Subcutaneous abdominal adipose tissue (tissue), 5 donors: ENCODE results near the gene POU5F1.
"Not testable (repeated sequence)": the region's sequence is repeated elsewhere in the genome, so short reads cannot be mapped to it uniquely, and the experiment has no call there.

Source experiments
- H3K27ac ChIP-seq: one replicate; pipeline ENCODE4 v1.7.0; 2013; ENCODE audit warnings: low read depth, mild to moderate bottlenecking, inconsistent platforms, low read length, moderate library complexity
- H3K27me3 ChIP-seq, 5 donors: one replicate each; pipeline ENCODE4 v1.7.0; 2013; ENCODE audit warnings: low read length in 5 of 5, inconsistent platforms in 1 of 5; ENCODE audit not compliant: control insufficient read depth in 5 of 5, insufficient read depth in 4 of 5
- H3K36me3 ChIP-seq, 5 donors: one replicate each; pipeline ENCODE4 v1.7.0; 2013; ENCODE audit warnings: low read length in 5 of 5; ENCODE audit not compliant: control insufficient read depth in 5 of 5, insufficient read depth in 5 of 5
- H3K4me1 ChIP-seq, 5 donors: one replicate each; pipeline ENCODE4 v1.7.0; 2013; ENCODE audit warnings: low read length in 5 of 5, mild to moderate bottlenecking in 3 of 5, moderate library complexity in 1 of 5; ENCODE audit not compliant: control insufficient read depth in 5 of 5, insufficient read depth in 5 of 5
- H3K4me3 ChIP-seq, 5 donors: one replicate each; pipeline ENCODE4 v1.7.0; 2013; ENCODE audit warnings: low read length in 5 of 5, low read depth in 1 of 5
- H3K9ac ChIP-seq, 5 donors: one replicate each; pipeline ENCODE4 v1.7.0; 2013; ENCODE audit warnings: low read length in 5 of 5, mild to moderate bottlenecking in 4 of 5, moderate library complexity in 3 of 5
- H3K9me3 ChIP-seq, 5 donors: one replicate each; pipeline ENCODE4 v1.7.0; 2013; ENCODE audit warnings: low read length in 5 of 5; ENCODE audit not compliant: control insufficient read depth in 5 of 5
- donor health status: healthy.
- donor health status: healthy.
- donor health status: healthy.
- donor health status: healthy.
- donor health status: healthy.

POU5F1 gene

DNA sequence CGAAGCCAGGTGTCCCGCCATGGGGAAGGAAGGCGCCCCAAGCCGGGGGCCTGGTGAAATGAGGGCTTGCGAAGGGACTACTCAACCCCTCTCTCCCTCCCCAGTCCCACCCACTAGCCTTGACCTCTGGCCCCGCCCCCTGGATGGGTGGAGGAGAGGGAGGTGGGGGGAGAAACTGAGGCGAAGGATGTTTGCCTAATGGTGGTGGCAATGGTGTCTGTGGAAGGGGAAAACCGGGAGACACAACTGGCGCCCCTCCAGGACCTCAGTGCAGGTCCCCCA, at the start of gene POU5F1:
POU5F1 (minus strand) TSS at position 83 of the 282 bp plus-strand sequence; CDS start at position 21, 62 bp downstream.
- no peak within 1 kb of the TSS for H3K9ac ChIP-seq
- H3K36me3 ChIP-seq = peaks cover 0 to 3% (median 0%) of the 10 kb centered on the region in 5 donors
- H3K4me1 ChIP-seq = no peaks in the 10 kb centered on the region
- peaks cover 0 to 3% (median 0%) of the 10 kb centered on the region in 5 donors for H3K27me3 ChIP-seq
- H3K9me3 ChIP-seq = no peaks in the 10 kb centered on the region
- H3K27ac ChIP-seq = no peak within 1 kb of the TSS
- H3K4me3 ChIP-seq = no peak within 1 kb of the TSS

DNA sequence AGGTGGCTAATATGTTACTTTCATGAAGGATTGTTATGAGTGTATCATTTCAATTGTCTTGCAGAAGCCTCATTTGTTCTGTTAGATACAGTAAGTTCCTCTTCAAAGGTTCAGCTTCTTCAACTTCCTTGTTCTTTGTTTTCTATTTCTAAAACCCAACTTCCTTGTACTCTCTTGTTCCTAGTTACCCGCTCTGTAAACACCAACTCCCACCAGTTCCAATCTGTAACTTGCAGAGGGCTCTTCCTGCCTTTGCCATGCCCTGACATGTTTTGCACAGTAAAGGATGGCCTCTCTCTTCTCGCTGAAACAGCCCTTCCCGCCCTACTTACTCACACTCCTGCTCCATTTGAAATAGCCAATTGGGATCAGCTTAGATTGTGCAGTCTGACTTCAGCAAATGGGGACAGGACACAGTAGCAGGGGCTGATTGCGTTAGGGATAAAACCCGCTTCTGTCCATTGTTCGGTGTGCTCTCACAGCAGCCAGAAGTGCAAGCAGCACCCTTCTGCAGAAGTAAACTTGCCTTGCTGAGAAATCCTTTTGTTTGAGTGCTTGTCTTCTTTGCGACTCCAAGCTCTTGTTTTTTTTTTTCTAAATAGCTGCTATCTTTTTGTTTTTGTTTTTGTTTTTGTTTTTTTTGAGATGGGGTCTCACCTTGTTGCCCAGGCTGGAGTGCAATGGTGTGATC, 45.9 kb upstream of the POU5F1 start:
- no peaks in the 10 kb centered on the region for H3K36me3 ChIP-seq
- no peaks in the 10 kb centered on the region for H3K4me1 ChIP-seq
- H3K9me3 ChIP-seq = peaks cover 0 to 8% (median 4%) of the 10 kb centered on the region in 5 donors
- H3K27me3 ChIP-seq = no peaks in the 10 kb centered on the region
- no peak overlapping the region for H3K27ac ChIP-seq
- H3K4me3 ChIP-seq = no peak overlapping the region
- H3K9ac ChIP-seq = no peak overlapping the region

DNA sequence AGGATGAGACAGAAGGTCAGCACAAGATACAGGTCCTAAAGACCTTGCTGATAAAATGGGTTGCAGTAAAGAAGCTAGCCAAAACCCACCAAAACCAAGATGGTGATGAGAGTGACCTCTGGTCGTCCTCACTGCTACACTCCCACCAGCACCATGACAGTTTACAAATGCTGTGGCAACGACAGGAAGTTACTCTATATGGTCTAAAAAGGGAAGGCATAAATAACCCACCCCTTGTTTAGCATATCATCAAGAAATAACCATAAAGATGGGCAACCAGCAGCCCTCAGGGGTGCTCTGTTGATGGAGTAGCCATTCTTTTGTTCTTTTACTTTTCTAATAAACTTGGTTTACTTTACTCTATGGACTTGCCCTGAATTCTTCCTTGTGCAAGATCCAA, 44.7 kb upstream of the POU5F1 start:
- H3K27ac ChIP-seq, H3K36me3 ChIP-seq, H3K4me3 ChIP-seq, H3K27me3 ChIP-seq, H3K4me1 ChIP-seq, H3K9ac ChIP-seq, H3K9me3 ChIP-seq: not testable (repeated sequence)

DNA sequence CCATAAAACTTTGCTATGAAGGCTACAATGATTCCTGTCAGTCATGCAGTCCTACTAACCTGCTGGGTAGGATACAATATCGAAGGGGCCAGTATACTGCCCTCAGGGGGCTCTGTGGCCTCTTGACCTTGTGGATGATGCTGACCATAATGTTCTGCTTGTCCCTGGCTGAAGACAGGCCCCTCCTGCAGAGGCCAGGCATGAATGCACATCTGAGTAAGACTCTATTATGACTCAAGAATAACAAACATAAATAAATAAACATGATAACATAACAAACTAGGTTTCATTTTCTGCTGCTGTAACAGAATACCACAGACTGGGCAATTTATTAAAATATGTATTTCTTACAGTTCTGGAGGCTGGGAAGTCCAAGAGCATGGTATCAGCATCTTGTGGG, 44.0 kb upstream of the POU5F1 start:
- Histone ChIP-seq H3K27me3 (no peaks in the 10 kb centered on the region), H3K27ac (no peak overlapping the region), H3K4me1 (peaks cover 0 to 3% (median 0%) of the 10 kb centered on the region in 5 donors), H3K9ac (no peak overlapping the region), H3K36me3 (no peaks in the 10 kb centered on the region), H3K4me3 (no peak overlapping the region), H3K9me3 (peaks cover 0 to 8% (median 4%) of the 10 kb centered on the region in 5 donors)

DNA sequence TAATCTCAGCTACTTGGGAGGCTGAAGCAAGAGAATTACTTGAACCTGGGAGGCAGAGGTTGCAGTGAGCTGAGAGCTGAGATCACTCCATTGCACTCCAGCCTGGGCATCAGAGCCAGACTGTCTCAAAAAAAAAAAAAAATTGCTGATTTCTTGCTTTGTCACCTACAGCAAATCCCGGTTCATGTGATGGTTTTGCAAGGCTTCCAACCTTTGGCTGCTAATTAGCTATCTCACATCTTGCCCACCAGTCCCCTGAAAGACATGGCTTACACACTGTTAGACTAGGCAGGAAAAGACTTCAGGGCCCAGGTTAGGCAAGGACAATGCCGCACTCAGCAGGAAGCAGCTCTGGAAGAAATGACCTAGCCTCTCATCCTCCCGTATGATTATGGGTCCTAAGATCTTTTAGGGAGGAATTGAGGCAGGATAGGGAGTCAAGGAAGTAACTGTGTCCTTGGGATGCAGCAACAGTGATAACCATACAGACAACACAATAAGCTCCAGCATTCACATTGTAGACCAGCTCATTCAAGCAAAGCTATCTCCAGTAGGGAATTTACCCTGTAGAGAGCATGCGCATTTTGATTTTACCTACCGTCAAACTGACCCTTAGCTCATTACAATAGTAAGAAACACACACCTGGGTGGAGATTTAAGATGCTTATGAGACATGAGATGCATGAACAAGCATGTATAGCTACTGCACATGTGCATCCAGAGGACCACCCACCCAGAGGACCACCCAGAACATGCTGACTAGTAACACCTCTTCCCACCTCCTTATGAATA, 40.5 kb upstream of the POU5F1 start:
- H3K27me3 ChIP-seq = no peaks in the 10 kb centered on the region
- no peaks in the 10 kb centered on the region for H3K9me3 ChIP-seq

DNA sequence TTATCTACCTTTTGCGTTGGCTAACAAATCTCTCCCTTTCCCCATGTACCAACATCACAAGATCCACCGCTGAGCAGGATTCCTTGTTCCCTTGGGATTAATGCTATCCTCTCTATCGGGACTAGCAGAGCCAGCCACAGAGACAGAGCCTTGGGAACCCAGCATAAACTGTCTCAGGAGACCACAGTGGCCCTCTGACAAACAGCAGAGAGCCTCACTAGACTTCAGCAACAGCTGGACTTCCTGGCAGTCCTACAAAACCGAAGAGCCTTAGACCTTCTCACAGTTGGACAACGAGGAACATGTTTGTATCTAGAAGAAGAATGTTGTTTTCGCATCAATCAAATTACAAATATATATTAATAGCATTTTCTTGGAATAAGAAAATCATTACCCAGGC, 39.6 kb upstream of the POU5F1 start:
- Histone ChIP-seq H3K9me3 (no peaks in the 10 kb centered on the region), H3K27me3 (no peaks in the 10 kb centered on the region), H3K27ac (peak overlapping the region; percentile 13), H3K9ac (no peak overlapping the region), H3K4me1 (peaks cover 0 to 18% (median 8%) of the 10 kb centered on the region in 5 donors), H3K4me3 (no peak overlapping the region), H3K36me3 (no peaks in the 10 kb centered on the region)

More for the DNA sequence above, 40.5 kb upstream of the POU5F1 start:
- Histone ChIP-seq H3K4me1 (peaks cover 0 to 18% (median 8%) of the 10 kb centered on the region in 5 donors), H3K4me3 (no peak overlapping the region), H3K36me3 (no peaks in the 10 kb centered on the region), H3K9ac (no peak overlapping the region), H3K27ac (no peak overlapping the region)

DNA sequence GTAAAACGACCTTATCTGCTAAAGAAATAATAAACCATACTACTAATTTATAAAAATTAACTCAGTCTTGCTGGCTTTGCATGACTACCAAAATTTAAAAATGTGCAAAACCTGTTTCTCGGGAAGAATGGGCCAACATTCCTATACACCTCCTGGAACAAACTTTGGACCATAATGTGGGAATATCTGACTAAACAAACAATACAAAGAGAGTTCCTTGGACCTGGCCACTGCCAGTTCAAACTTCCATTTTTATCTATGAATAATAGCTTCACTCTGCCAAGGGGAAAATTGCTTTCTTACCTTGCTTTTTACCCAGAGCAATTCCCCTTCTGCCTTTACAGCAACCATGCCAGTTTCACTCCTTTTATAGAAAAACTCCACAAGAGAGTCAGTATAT, 38.7 kb upstream of the POU5F1 start:
- Histone ChIP-seq H3K4me1 (peaks cover 0 to 26% (median 13%) of the 10 kb centered on the region in 5 donors), H3K27ac (no peak overlapping the region), H3K9ac (no peak overlapping the region), H3K4me3 (no peak overlapping the region), H3K9me3 (no peaks in the 10 kb centered on the region), H3K36me3 (no peaks in the 10 kb centered on the region), H3K27me3 (no peaks in the 10 kb centered on the region)

DNA sequence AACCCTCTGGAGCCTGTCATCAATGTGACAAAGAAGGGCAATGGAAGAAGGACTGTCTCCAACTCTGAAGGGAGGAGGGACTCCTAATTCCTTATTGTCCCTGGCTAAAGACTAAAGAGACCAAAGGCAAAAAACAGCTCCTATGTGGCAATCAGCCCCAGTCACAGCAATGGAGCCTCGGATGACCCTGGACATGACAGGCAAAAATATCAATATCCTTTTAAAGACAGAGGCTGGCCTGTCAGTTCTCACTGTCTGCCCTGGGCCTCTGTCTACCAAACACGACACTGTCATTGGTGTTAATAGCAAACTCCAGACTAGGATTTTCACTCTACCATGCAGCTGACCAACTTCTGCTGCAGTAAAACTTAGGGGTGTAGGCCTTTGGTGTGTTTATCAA, 38.0 kb upstream of the POU5F1 start:
- H3K9me3 ChIP-seq = no peaks in the 10 kb centered on the region
- peak overlapping the region; percentile 50 for H3K27ac ChIP-seq
- peaks cover 0 to 31% (median 19%) of the 10 kb centered on the region in 5 donors for H3K4me1 ChIP-seq
- no peaks in the 10 kb centered on the region for H3K27me3 ChIP-seq
- no peaks in the 10 kb centered on the region for H3K36me3 ChIP-seq
- H3K9ac ChIP-seq = no peak overlapping the region
- H3K4me3 ChIP-seq = no peak overlapping the region

DNA sequence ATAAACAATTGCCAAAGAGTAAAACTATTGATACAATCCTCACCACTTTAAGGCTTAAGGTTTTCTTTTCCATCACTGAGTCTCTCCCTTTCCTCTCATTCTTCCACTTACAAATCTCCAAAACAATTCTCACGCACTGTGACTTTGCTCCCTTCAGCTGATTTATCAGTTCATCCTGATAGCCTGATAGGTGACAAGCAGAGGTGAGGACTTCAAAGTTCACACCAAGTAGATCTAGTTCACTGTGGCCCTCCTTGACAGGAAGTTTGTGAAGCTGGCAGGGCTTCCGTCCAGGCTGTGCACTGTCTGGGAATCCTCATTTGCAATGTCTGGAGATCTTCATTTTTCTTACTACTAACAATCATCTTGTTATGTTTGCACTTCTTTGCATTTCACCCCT, 35.2 kb upstream of the POU5F1 start:
- no peak overlapping the region for H3K27ac ChIP-seq
- peaks cover 0 to 35% (median 29%) of the 10 kb centered on the region in 5 donors for H3K4me1 ChIP-seq
- no peak overlapping the region for H3K9ac ChIP-seq
- no peak overlapping the region for H3K4me3 ChIP-seq
- H3K36me3 ChIP-seq = peaks cover 0 to 3% (median 2%) of the 10 kb centered on the region in 5 donors
- peaks cover 0 to 5% (median 2%) of the 10 kb centered on the region in 5 donors for H3K9me3 ChIP-seq
- H3K27me3 ChIP-seq = no peaks in the 10 kb centered on the region

DNA sequence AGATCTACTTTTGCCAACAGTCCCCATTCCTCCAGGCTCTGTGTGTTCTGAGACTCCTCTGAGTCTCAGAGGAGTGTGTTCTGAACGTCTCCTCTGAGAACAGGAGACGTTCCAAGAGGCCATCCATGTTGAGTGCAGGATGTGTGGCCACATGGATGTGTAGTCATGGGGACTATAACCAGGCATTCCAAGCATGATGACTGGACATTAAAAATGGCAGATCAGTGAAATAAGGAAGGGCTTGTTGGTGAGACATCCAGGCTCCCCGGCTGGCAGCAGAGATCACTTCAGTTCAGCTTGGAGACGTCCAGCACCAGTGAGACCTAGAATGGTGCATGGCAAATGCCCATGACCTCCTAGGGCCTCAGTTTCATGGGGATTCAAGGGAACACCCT, 34.3 kb upstream of the POU5F1 start:
- H3K9me3 ChIP-seq = peaks cover 0 to 11% (median 2%) of the 10 kb centered on the region in 5 donors
- H3K27ac ChIP-seq = peak overlapping the region; percentile 89
- peak overlapping the region in 1 of 5 donors; percentile 66 for H3K4me3 ChIP-seq
- no peaks in the 10 kb centered on the region for H3K27me3 ChIP-seq
- peaks cover 0 to 3% (median 2%) of the 10 kb centered on the region in 5 donors for H3K36me3 ChIP-seq
- H3K9ac ChIP-seq = no peak overlapping the region
- peaks cover 0 to 38% (median 27%) of the 10 kb centered on the region in 5 donors for H3K4me1 ChIP-seq
